HepG2 (cell line): ENCODE data around the gene EIF1. TPM values are rescaled to one million over a fixed set of nuclear protein-coding genes. Genes with fewer than 3 reads are reported as not detected.

Experiments
- ATAC-seq: fragments of 200-7000 bp; cut with Tn5 transposase; 3 replicates; pipeline ENCODE4 v1.9.1; 2020; ENCODE audit warnings: mild to moderate bottlenecking, moderate library complexity
- BruUV-seq: library from RNA; stranded (reverse); fragments of 400-500 nt; replicated peaks from 2 replicates; lab custom pipeline; 2021; lab: Mats Ljungman, UMichigan
- CTCF ChIA-PET: fragments of 300-600 bp; formaldehyde crosslinking; extraction: SDS; loops from one replicate; lab custom pipeline; 2021; ENCODE audit warnings: low total read pairs, inconsistent platforms, low intra/inter-chr PET ratio; lab: Yijun Ruan, JAX
- POLR2A ChIA-PET: fragments of 350-600 bp; sonication (Branson Sonifier 250); formaldehyde crosslinking; loops from one replicate; lab custom pipeline; 2020; ENCODE audit warnings: antibody characterized with exemption, inconsistent platforms; lab: Yijun Ruan, JAX
- DNase-seq: peaks from one replicate; pipeline ENCODE4 v3.0.0-alpha.2; 2015; ENCODE audit warnings: low spot score
- FAIRE-seq: peaks from 3 replicates; lab custom pipeline; 2011; peaks lifted over from hg19 to GRCh38; lab: Jason Lieb, UNC
- H2AFZ ChIP-seq: one replicate; pipeline ENCODE4 v1.6.1; 2011; ENCODE audit warnings: low read length, inconsistent platforms
- H3K27ac ChIP-seq: fragments of 300-600 bp; 3 replicates; pipeline ENCODE4 v1.8.0; 2011; ENCODE audit warnings: mixed run types, mild to moderate bottlenecking, mixed read lengths, low read length, inconsistent platforms; ENCODE audit not compliant: insufficient read depth; ENCODE audit errors: extremely low read length
- H3K27me3 ChIP-seq, 2 experiments: fragments of 200-600 bp in 1 of 2; 2 replicates in 1 of 2; 3 replicates in 1 of 2; pipeline versions ENCODE4 v1.6.0 to v1.8.0; 2011; ENCODE audit warnings: low read length in 2 of 2, mild to moderate bottlenecking in 2 of 2, moderate library complexity in 2 of 2, inconsistent platforms in 1 of 2; ENCODE audit not compliant: insufficient read depth in 2 of 2, control insufficient read depth in 1 of 2
- H3K36me3 ChIP-seq, 2 experiments: fragments of 200-600 bp in 1 of 2; replicated peaks in 1 of 2; 2 replicates in 1 of 2; 3 replicates in 1 of 2; pipeline versions ENCODE4 v1.5.1 to v1.8.0; 2011; ENCODE audit warnings: low read length in 2 of 2, inconsistent platforms in 1 of 2; ENCODE audit not compliant: insufficient read depth in 2 of 2, control insufficient read depth in 1 of 2
- H3K4me1 ChIP-seq: 2 replicates; pipeline ENCODE4 v1.5.1; 2012; ENCODE audit warnings: low read length, inconsistent platforms; ENCODE audit not compliant: insufficient read depth
- H3K4me2 ChIP-seq: 2 replicates; pipeline ENCODE4 v1.6.0; 2011; ENCODE audit warnings: low read depth, low read length, inconsistent platforms
- H3K4me3 ChIP-seq, 3 experiments: fragments of 200-600 bp in 1 of 3; sonication (generic), shearing (Covaris generic) in 1 of 3; replicated peaks in 1 of 3; 2 replicates each; pipeline ENCODE4 v1.5.1; 2011 to 2016; ENCODE audit warnings: low read length in 3 of 3, inconsistent platforms in 2 of 3, low read depth in 2 of 3, mild to moderate bottlenecking in 2 of 3, control low read depth in 1 of 3, mixed read lengths in 1 of 3; ENCODE audit not compliant: insufficient read depth in 1 of 3
- H3K79me2 ChIP-seq: one replicate; pipeline ENCODE4 v1.6.1; 2011; ENCODE audit warnings: low read length, inconsistent platforms; ENCODE audit not compliant: insufficient read depth
- H3K9ac ChIP-seq: 2 replicates; pipeline ENCODE4 v1.6.0; 2011; ENCODE audit warnings: mild to moderate bottlenecking, low read depth, low read length, inconsistent platforms; ENCODE audit not compliant: insufficient read depth
- H3K9me3 ChIP-seq: 2 replicates; pipeline ENCODE4 v1.5.1; 2012; ENCODE audit warnings: mild to moderate bottlenecking, low read length
- H4K20me1 ChIP-seq: 2 replicates; pipeline ENCODE4 v1.6.0; 2011; ENCODE audit warnings: inconsistent platforms, mild to moderate bottlenecking, low read length, moderate library complexity; ENCODE audit not compliant: insufficient read depth
- PREB ChIP-seq: sonication (generic); formaldehyde crosslinking; IDR thresholded peaks from 2 replicates; pipeline ENCODE4 v1.4.0; 2020; ENCODE audit warnings: missing genetic modification reagents
- SNRNP70 ChIP-seq: fragments of 200-400 bp; formaldehyde crosslinking; IDR thresholded peaks from 2 replicates; pipeline ENCODE4 v1.6.1; 2017; ENCODE audit warnings: mild to moderate bottlenecking, low read depth, low read length, moderate library complexity
- ZC3H4 ChIP-seq: sonication (generic); formaldehyde crosslinking; IDR thresholded peaks from 2 replicates; pipeline ENCODE4 v1.4.0; 2020; ENCODE audit warnings: missing genetic modification reagents, borderline replicate concordance
- ZFP41 ChIP-seq: sonication (generic); formaldehyde crosslinking; IDR thresholded peaks from 2 replicates; pipeline ENCODE4 v1.4.0; 2020; ENCODE audit warnings: mild to moderate bottlenecking, missing genetic modification reagents, borderline replicate concordance
- ZNF362 ChIP-seq: sonication (generic); formaldehyde crosslinking; IDR thresholded peaks from 2 replicates; pipeline ENCODE4 v1.4.0; 2020; ENCODE audit warnings: missing genetic modification reagents, mild to moderate bottlenecking, borderline replicate concordance
- ZNF589 ChIP-seq: sonication (generic); formaldehyde crosslinking; conservative IDR thresholded peaks from 2 replicates; pipeline ENCODE4 v1.8.0; 2022; ENCODE audit warnings: mild to moderate bottlenecking, moderate library complexity, missing genetic modification reagents
- ZNF75D ChIP-seq: sonication (generic); formaldehyde crosslinking; IDR thresholded peaks from 2 replicates; pipeline ENCODE4 v1.8.1; 2023; ENCODE audit warnings: missing genetic modification reagents, mild to moderate bottlenecking, borderline replicate concordance
- WGBS: methylation state at CpG from one replicate; pipeline ENCODE4 v1.1.6; 2017; ENCODE audit warnings: low lambda C conversion rate; 5-methylcytosine and 5-hydroxymethylcytosine counted together
- in situ Hi-C: cut with HindIII; loops from 2 replicates; pipeline ENCODE4 v1.10.0; 2017; ENCODE audit warnings: low pct_unique_long_range_greater_than_20kb; ENCODE audit not compliant: extremely low pct_ligation_motif_present
- intact Hi-C: fragments of 100-400 bp; cut with micrococcal nuclease; formaldehyde crosslinking; loops from one replicate; pipeline ENCODE4 v1.10.0; 2022; ENCODE audit not compliant: unreplicated experiment
- polyA plus RNA-seq, 8 experiments: library from polyadenylated mRNA; depleted of rRNA in 3 of 8; stranded (reverse) in 7 of 8; unstranded in 1 of 8; fragments of >200 nt; fragmentation: Illumina TruSeq in 4 of 8; extraction: Trizol in 4 of 8; gene quantifications; 2 replicates each; pipeline versions ENCODE4 v1.2.1 to v1.2.3, GENCODE V29; 2011 to 2016; ENCODE audit warnings: low read depth in 4 of 8, missing spikeins in 1 of 8, mixed read lengths in 1 of 8; ENCODE audit not compliant: insufficient read depth in 1 of 8
- total RNA-seq, 5 experiments: library from RNA; depleted of rRNA; stranded (reverse); fragments of >200 nt; fragmentation: Illumina TruSeq; extraction: Trizol; gene quantifications; 2 replicates each; pipeline ENCODE4 v1.2.3, GENCODE V29; 2016; ENCODE audit warnings: low read depth in 1 of 5

EIF1 gene
- total and polyA plus RNA-seq, 2 of the 13 experiments (the other 11 are each of a cell fraction or from before 2014, with no cell fraction given) = 147 to 517 TPM

DNA sequence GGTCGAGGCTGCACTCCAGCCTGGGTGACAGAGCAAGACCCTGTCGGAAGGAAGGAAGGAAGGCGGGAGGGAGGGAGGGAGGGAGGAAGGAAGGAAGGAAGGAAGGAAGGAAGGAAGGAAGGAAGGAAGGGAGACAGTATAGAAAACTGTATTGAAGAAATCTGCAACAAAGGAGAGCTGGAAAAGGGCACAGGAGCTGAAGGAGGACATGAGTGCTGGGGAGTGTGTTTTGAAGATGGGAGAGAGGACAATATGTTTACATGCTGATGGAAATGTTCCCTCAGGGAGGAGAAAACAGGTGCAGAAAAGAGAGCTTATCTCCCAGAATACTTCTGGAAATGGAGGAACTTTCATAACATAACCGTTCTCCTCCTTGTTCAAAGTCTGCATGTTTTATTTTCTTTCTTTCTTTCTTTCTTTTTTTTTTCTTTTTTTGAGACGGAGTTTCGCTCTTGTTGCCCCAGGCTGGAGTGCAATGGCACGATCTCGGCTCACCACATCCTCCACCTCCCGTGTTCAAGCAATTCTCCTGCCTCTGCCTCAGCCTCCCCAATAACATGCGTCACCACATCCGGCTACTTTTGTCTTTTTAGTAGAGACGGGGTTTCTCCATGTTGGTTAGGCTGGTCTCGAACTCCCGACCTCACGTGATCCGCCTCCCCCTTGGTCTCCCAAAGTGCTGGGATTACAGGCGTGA lies 48.4 kb downstream of the EIF1 start:
- ATAC-seq (no peak), FAIRE-seq (no peak), DNase-seq (no peak)
- Histone ChIP-seq H3K9me3 (no peaks in the 10 kb centered on the region), H3K79me2 (no peaks in the 10 kb centered on the region), H4K20me1 (no peaks in the 10 kb centered on the region), H3K4me1 (peaks cover 38% of the 10 kb centered on the region), H3K36me3 (no peaks in the 10 kb centered on the region), H3K27ac (no peak overlapping the region)
- intact Hi-C loops (no loop called here), in situ Hi-C loops (loop anchor here (5.0 kb wide), 2 partner anchors 65 to 220 kb away; no protein-coding TSS in a partner anchor)
- TF ChIP-seq ZFP41 (CRISPR knock-in tag) = 0 out of 2 replicates have a peak, but pooled peaks have one; percentile 10
- peak; percentile 52; the same call in 1 of the 2 replicates for TF ChIP-seq ZNF75D (CRISPR knock-in tag)
- no peak for TF ChIP-seq ZNF362 (CRISPR knock-in tag)
- no peak for TF ChIP-seq PREB (CRISPR knock-in tag)
- TF ChIP-seq ZNF589 (CRISPR knock-in tag) = no peak
- TF ChIP-seq SNRNP70 = no peak
- TF ChIP-seq ZC3H4 = no peak
- TF ChIP-seq, all 625 proteins: peak for 2
- CTCF ChIA-PET = interaction anchor here (0.8 to 3.8 kb wide), 7 partner anchors 36 to 223 kb away, joined by 4 to 97 read pairs (median 9); partner anchors contain the start of genes FKBP10, JUP and P3H4
- POLR2A ChIA-PET = interaction anchor here (0.9 to 1.5 kb wide), 6 partner anchors 36 to 66 kb away, joined by 3 to 6 read pairs (median 4); partner anchors contain the start of gene JUP
- Histone ChIP-seq H3K4me2 (no peak overlapping the region), H3K27me3 (peaks cover 20 to 66% of the 10 kb centered on the region in 2 experiments), H3K4me3 (no peak overlapping the region), H2AFZ (no peak overlapping the region), H3K9ac (no peak overlapping the region)
- no TSS peak for BruUV-seq
- WGBS = 41% methylated on average over 17 of the region's 17 CpGs
